NCI-H2107 (cell line): ENCODE results near the gene STPG4.
"Not testable (repeated sequence)": the region's sequence is repeated elsewhere in the genome, so short reads cannot be mapped to it uniquely, and the experiment has no call there.

ENCODE experiments used
- DNase-seq: peaks from one replicate; lab custom pipeline; 2025; lab: John Stamatoyannopoulos, UW

Gene STPG4

DNA sequence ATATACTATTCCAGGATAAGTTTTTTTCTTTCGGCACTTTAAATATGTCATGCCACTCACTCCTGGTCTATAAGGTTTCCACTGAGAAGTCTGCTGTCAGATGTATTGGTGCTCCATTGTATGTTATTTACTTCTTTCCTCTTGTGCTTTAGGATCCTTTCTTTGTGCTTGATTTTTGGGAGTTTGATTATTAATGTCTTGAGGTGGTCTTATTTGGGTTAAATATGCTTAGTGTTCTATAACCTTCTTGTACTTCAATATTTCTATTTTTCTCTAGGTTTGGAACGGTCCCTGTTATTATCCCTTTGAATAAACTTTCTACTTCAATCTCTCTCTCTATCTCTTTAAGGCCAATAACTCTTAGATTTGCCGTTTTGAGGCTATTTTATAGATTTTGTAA, 28.3 kb downstream of the STPG4 start:
- no peak for DNase-seq

- not testable (repeated sequence) for DNase-seq
These were observed 30.4 kb downstream of the STPG4 start for GRCh38 chr2:47124740-47125139.

- DNase-seq, result not testable (repeated sequence)
These were observed 34.7 kb downstream of the STPG4 start for GRCh38 chr2:47120424-47120823.

GRCh38 chr2:47119001-47119400, 36.1 kb downstream of the STPG4 start:
- DNase-seq, result no peak

GRCh38 chr2:47118581-47118980, 36.5 kb downstream of the STPG4 start:
- DNase-seq, result no peak

DNA sequence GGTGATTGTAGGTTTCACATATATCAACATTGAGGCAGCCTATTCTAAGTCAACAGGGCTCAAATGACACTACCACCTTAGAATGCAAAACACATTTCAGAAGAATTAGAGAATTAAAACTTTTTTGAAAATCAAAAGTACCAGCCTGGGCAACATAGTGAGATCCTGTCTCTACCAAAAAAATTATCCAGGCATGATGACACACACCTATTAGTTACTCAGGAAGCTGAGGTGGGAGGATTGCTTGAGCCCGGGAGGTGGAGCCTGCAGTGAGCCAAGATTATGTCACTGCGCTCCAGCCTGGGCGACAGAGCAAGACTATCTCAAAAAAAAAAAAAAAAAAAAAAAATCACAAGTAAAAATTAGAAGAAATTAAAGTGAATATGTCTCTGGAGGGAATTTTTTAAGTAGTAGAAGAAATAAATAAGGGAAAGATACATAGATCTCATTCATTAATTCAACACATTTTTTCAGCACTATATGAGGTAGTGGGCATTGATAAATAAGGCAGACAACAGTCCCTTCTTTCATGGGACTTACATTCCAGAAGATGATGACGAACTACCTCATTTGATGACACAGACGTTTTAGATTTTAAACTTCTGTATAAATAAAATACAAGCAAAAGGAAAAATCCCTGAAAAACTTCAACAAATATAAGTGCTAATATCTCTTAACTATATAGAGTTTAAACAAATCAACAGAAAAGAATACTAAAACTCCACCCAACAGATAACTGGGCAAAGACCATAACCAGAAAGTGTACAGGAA, 42.3 kb downstream of the STPG4 start:
- DNase-seq, result no peak

- no peak for DNase-seq
These were observed 45.4 kb downstream of the STPG4 start for GRCh38 chr2:47109680-47110079.

DNA sequence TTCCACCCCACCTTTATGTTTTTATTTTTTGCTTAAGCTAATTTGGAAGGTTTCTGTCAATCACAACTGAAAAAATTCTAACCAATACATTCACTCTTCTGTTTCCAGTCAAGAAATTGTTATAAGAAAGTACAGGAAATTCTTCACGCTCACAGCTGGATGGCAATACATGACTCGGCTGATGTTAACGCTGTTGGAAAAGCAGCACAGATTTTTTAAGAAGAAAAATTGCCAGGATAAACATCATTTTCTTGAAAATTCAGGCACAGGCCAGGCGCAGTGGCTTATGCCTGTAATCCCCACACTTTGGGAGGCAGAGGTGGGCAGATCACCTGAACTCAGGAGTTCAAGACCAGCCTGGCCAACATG, 46.1 kb downstream of the STPG4 start:
- no peak for DNase-seq

GRCh38 chr2:47108267-47109006, 46.7 kb downstream of the STPG4 start:
- not testable (repeated sequence) for DNase-seq

DNA sequence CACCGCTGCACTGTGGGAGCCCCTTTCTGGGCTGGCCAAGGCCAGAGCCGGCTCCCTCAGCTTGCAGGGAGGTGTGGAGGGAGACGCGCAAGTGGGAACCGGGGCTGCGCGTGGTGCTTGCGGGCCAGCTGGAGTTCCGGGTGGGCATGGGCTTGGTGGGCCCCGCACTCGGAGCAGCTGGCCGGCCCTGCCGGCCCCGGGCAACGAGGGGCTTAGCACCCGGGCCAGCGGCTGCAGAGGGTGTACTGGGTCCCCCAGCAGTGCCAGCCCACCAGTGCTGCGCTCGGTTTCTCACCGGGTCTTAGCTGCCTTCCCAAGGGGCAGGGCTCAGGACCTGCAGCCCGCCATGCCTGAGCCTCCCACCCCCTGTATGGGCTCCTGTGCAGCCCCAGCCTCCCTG, 47.9 kb downstream of the STPG4 start:
- not testable (repeated sequence) for DNase-seq

- DNase-seq, result not testable (repeated sequence)
These were observed 48.9 kb downstream of the STPG4 start for GRCh38 chr2:47106231-47106630.

DNA sequence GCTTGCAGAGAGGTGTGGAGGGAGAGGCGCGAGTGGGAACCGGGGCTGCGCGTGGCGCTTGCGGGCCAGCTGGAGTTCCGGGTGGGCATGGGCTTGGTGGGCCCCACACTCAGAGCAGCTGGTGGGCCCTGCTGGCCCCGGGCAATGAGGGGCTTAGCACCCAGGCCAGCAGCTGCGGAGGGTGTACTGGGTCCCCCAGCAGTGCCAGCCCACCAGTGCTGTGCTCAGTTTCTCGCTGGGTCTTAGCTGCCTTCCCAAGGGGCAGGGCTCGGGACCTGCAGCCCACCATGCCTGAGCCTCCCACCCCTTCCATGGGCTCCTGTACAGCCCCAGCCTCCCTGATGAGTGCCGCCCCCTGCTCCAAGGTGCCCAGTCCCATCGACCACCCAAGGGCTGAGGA, 55.4 kb downstream of the STPG4 start:
- not testable (repeated sequence) for DNase-seq

DNA sequence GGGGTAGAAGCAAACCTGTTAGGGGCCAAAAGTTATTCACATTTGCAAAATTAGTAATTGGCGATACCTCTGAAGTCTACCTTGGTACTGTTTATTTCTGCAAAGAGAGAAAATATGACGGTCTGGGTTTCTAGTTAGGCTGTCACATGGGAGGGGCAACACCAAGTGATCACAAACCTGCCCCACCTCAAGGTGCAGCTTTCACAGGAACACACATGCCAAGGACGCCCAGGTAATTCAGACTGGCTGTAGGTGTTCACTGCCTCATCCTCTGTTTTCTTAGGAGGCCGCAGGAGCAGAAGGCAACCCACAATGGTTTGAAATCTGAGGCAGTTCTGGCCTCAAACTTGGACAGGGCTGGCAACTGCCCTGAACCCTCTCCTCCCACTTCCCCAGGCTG, 56.2 kb downstream of the STPG4 start:
- DNase-seq, result no peak

GRCh38 chr2:47097563-47097962, 57.5 kb downstream of the STPG4 start:
- no peak for DNase-seq

DNA sequence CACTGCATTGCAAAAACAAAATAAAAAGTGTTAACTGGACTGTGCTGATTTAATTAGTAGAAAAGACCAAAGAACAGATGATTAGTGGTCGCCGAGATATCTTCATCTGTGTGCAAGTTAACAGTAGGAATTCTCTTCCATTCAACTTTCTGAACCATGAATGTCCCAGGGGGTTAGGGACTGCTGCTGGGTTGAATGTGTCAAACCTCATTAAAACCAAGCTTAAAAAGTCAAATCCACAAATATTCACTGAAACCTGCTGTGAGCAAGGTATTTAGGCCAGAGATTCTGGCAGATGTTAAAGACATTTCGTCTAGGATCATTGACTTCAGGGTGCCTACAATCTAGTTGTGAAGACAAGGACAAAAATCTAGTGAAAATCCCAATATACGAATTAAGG, 58.7 kb downstream of the STPG4 start:
- no peak for DNase-seq

DNA sequence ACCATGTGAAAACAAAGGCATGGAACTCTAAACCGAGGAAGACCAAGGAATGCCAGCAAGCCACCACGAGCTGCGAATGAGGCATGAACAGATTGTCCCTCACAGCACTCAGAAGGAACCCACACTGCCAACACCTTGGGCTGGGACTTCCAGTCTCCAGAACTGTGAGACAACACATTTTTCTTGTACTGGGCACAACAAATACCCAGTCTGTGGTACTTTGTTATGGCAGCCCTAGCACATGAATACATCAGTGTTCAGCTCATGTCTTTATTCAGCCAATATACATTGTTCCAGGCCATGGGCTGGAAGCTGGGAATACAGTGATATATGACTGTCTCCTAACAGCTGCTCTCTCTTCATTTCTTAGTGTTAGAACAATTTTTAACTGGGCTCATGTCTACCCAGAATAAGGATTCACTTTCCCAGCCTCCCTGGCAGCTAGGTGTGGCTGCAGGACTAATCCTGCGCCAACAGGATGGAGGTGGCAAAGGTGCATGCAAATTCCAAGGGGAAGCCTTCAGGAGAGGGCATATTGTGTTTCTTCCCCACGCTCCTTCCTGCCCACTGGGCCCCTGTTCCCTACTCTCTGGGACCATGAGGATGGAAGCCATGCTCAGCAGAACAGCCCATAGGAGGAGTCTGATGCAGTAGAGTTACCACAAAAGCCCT, 59.6 kb downstream of the STPG4 start:
- no peak for DNase-seq

DNA sequence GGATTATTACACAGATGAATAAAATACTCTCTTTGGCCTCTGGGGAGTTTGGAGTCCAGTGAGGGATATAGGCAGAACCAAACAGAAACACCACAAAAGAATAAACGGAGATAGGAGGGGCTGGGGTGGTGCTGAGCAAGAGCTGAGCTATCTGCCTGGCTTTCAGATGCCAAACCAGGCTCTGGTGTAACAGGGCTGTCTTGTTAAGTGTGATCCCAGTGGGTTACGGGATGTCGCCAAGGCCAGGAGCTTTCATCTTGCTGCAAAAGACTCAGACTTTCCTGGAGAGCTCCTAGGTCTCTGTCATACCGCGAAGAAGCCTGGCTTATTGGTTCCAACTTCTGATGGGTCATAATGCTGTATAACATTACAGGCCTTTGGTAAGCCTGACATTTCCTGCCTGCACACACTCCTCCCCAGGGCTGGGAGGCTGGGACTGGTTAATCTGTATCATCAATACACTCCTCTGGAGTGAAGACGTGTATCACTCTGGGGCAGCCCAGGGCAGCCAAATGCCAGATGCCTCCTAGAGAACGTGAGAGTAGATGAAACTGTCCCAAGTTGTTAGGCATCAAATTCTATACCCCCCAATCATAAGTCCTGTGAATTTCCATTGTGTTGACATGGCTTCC, 60.5 kb downstream of the STPG4 start:
- no peak for DNase-seq

- no peak for DNase-seq
These were observed 61.5 kb downstream of the STPG4 start for GRCh38 chr2:47093626-47094025.

DNA sequence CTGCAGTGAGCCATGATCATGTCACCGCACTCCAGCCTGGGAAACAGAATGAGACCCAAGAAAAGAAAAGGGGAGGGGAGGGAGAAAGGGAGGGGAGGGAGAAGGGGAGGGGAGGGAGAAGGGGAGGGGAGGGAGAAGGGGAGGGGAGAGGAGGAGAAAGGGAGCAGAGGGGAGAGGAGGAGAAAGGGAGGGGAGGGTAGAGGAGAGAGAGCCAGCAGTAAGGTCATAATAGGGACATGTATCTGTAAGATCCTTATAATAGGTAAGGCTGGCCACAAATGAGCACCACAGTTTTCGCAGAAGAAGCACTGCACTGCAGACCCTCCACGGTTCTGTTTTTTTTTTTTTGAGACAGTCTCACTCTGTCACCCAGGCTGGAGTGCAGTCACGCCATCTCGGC, 62.6 kb downstream of the STPG4 start:
- no peak for DNase-seq

- no peak for DNase-seq
These were observed 64.0 kb downstream of the STPG4 start for GRCh38 chr2:47091118-47091517.

DNA sequence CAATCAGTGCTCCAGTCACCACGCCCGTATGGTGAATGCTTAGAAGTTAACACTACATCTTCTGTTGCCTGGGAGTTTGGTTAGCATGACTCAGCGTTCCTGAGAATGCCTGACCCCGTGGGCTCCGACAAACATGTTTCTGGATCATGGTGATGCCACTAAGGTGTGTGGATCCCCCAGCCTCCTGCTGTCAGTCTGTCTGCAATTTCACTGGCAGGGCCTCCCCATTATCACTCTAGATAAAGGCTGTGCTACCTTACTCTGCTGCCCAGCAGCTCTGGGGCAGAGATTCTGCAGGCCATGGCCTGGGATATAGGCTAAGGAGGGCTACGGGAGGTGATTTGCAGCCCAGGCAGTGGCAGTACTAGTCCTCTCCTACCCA, 66.0 kb downstream of the STPG4 start:
- no peak for DNase-seq

DNA sequence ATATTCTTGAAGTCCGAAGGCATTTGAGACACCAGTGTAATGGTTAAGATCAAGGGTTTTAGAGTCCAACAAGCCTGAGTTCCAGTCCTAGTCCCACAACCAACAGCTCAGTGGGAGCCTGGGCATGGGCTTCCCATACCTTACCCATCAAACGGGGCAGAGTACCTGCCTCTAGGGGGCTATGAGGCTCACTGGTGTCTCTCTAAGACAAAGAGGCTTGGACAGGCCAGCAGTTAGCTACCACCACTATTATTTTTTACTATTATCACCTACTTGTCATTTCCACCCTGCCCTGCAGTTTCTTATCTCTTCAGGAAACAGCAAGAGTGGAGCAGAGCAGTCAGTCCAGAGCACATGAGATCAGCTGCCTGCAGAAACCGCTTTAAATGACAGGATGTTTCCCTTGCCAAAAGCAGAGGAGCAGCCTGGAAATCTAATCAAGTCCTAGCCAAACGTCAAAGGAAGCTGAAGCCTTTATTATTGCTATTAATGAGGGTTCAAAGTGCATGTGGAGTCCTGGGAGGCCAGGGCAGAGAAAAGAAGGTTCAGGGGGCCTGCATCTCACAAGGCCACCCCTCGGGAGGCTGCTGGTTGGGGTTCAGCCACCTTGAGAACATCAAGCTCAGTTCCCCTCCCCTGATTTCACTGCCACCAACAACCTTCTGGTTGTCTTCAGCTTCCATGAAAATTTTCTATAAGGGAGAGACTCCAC, 66.6 kb downstream of the STPG4 start:
- DNase-seq, result no peak
